SK-N-SH (cell line): ENCODE data around the gene EIF3D. TPM values are rescaled to one million over a fixed set of nuclear protein-coding genes. Genes with fewer than 3 reads are reported as not detected.

Source experiments
- CTCF ChIA-PET: fragments of 300-600, 350-600 bp; formaldehyde crosslinking; extraction: SDS; loops from one replicate; lab custom pipeline; 2021; lab: Yijun Ruan, JAX
- POLR2A ChIA-PET: fragments of 350-600 bp; sonication (Branson Sonifier 250); formaldehyde crosslinking; extraction: SDS; loops from one replicate; lab custom pipeline; 2020; ENCODE audit warnings: antibody characterized with exemption, inconsistent platforms; lab: Yijun Ruan, JAX
- DNase-seq: peaks from one replicate; pipeline ENCODE4 v3.0.0; 2012
- H2AFZ ChIP-seq: fragments of 200-600 bp; sonication (generic); 2 replicates; pipeline ENCODE4 v1.8.1; 2016; ENCODE audit warnings: antibody characterized with exemption, mild to moderate bottlenecking, low read depth
- H3F3A ChIP-seq: fragments of 200-600 bp; sonication (generic); replicated peaks from 2 replicates; pipeline ENCODE3; 2016; ENCODE audit warnings: antibody characterized with exemption, mild to moderate bottlenecking; ENCODE audit not compliant: insufficient read depth
- H3K27ac ChIP-seq, 2 experiments: fragments of 200-500 bp in 1 of 2; fragments of 200-600 bp in 1 of 2; sonication (Bioruptor generic) in 1 of 2; sonication (generic), shearing (Covaris generic) in 1 of 2; 2 replicates each; pipeline versions ENCODE4 v1.5.1 to v1.6.1; 2014 to 2016; ENCODE audit warnings: low read depth in 2 of 2, inconsistent platforms in 1 of 2, low read length in 1 of 2, mild to moderate bottlenecking in 1 of 2, mixed read lengths in 1 of 2
- H3K27me3 ChIP-seq: fragments of 200-600 bp; sonication (generic), shearing (Covaris generic); 2 replicates; pipeline ENCODE4 v1.6.1; 2016; ENCODE audit warnings: mixed run types; ENCODE audit not compliant: insufficient read depth
- H3K36me3 ChIP-seq, 2 experiments: fragments of 200-500 bp in 1 of 2; fragments of 200-600 bp in 1 of 2; sonication (Bioruptor generic) in 1 of 2; sonication (generic) in 1 of 2; replicated peaks in 1 of 2; 2 replicates each; pipeline versions ENCODE3 to v1.5.1; 2014 to 2016; ENCODE audit warnings: low read length in 1 of 2, mild to moderate bottlenecking in 1 of 2; ENCODE audit not compliant: insufficient read depth in 2 of 2, control insufficient read depth in 1 of 2
- H3K4me1 ChIP-seq, 2 experiments: fragments of 200-500 bp in 1 of 2; fragments of 200-600 bp in 1 of 2; sonication (Bioruptor generic) in 1 of 2; sonication (generic), shearing (Covaris generic) in 1 of 2; 2 replicates each; pipeline versions ENCODE4 v1.5.1 to v1.6.1; 2014 to 2016; ENCODE audit warnings: low read depth in 1 of 2, low read length in 1 of 2, mixed run types in 1 of 2; ENCODE audit not compliant: insufficient read depth in 2 of 2, control insufficient read depth in 1 of 2
- H3K4me2 ChIP-seq: fragments of 200-600 bp; sonication (generic), shearing (Covaris generic); 2 replicates; pipeline ENCODE4 v1.6.1; 2017; ENCODE audit warnings: mixed run types
- H3K4me3 ChIP-seq, 2 experiments: fragments of 200-500 bp in 1 of 2; fragments of 200-600 bp in 1 of 2; sonication (Bioruptor generic) in 1 of 2; sonication (generic), shearing (Covaris generic) in 1 of 2; 2 replicates each; pipeline versions ENCODE4 v1.5.1 to v1.8.1; 2014 to 2016; ENCODE audit warnings: low read depth in 2 of 2, inconsistent platforms in 1 of 2, low read length in 1 of 2, mild to moderate bottlenecking in 1 of 2, mixed read lengths in 1 of 2, moderate library complexity in 1 of 2
- H3K79me2 ChIP-seq: fragments of 200-600 bp; sonication (generic); 2 replicates; pipeline ENCODE4 v1.8.1; 2017; ENCODE audit warnings: mild to moderate bottlenecking; ENCODE audit not compliant: insufficient read depth
- H3K9ac ChIP-seq: fragments of 200-600 bp; sonication (generic); 2 replicates; pipeline ENCODE4 v1.6.1; 2017; ENCODE audit warnings: mixed run types
- H3K9me2 ChIP-seq: fragments of 200-600 bp; sonication (generic); 2 replicates; pipeline ENCODE4 v1.6.1; 2017; ENCODE audit warnings: mixed run types
- H3K9me3 ChIP-seq: fragments of 200-600 bp; sonication (generic); 2 replicates; pipeline ENCODE4 v1.6.1; 2017; ENCODE audit warnings: mixed run types, mild to moderate bottlenecking, moderate library complexity
- H4K20me1 ChIP-seq: fragments of 200-600 bp; sonication (generic); 2 replicates; pipeline ENCODE4 v1.6.1; 2017; ENCODE audit warnings: mild to moderate bottlenecking, mixed run types; ENCODE audit not compliant: insufficient read depth
- CHD2 ChIP-seq: fragments of 150-350 bp; IDR thresholded peaks from 2 replicates; pipeline ENCODE4 v1.6.1; 2018; ENCODE audit warnings: low read length; ENCODE audit not compliant: partially characterized antibody
- CTCF ChIP-seq: fragments of 200-600 bp; sonication (generic); IDR thresholded peaks from 2 replicates; pipeline ENCODE4 v1.6.1; 2017; ENCODE audit warnings: antibody characterized with exemption, mild to moderate bottlenecking, moderate library complexity
- FOSL2 ChIP-seq: IDR thresholded peaks from 2 replicates; pipeline ENCODE4 v1.4.0; 2012; ENCODE audit warnings: low read depth, mild to moderate bottlenecking, moderate library complexity, borderline replicate concordance
- FOXJ3 ChIP-seq: sonication (generic); formaldehyde crosslinking; IDR thresholded peaks from 2 replicates; pipeline ENCODE4 v1.5.1; 2020; ENCODE audit warnings: mild to moderate bottlenecking, missing genetic modification reagents
- FOXM1 ChIP-seq: IDR thresholded peaks from 2 replicates; pipeline ENCODE4 v1.4.0; 2012; ENCODE audit warnings: low read depth, mild to moderate bottlenecking
- GABPA ChIP-seq: IDR thresholded peaks from 2 replicates; pipeline ENCODE4 v1.4.0; 2012; ENCODE audit warnings: low read depth, mild to moderate bottlenecking
- IRF3 ChIP-seq: fragments of 150-350 bp; IDR thresholded peaks from 2 replicates; pipeline ENCODE4 v1.6.1; 2016; ENCODE audit warnings: mild to moderate bottlenecking, low read depth, low read length
- JUND ChIP-seq: IDR thresholded peaks from 2 replicates; pipeline ENCODE4 v1.4.0; 2012
- MXI1 ChIP-seq: IDR thresholded peaks from 2 replicates; pipeline ENCODE4 v1.6.1; 2012; ENCODE audit warnings: mild to moderate bottlenecking, low read depth, low read length, improper control_type of control experiment
- RAD21 ChIP-seq: IDR thresholded peaks from 2 replicates; pipeline ENCODE4 v1.6.1; 2012; ENCODE audit warnings: mild to moderate bottlenecking, low read length
- RFX5 ChIP-seq: IDR thresholded peaks from 2 replicates; pipeline ENCODE4 v1.6.1; 2012; ENCODE audit warnings: mild to moderate bottlenecking, improper control_type of control experiment, low read length
- RXRA ChIP-seq: IDR thresholded peaks from 2 replicates; pipeline ENCODE4 v1.4.0; 2012; ENCODE audit warnings: low read depth, mild to moderate bottlenecking, borderline replicate concordance
- SMC3 ChIP-seq: IDR thresholded peaks from 2 replicates; pipeline ENCODE4 v1.6.1; 2012; ENCODE audit warnings: low read depth, low read length, improper control_type of control experiment
- TAF1 ChIP-seq: IDR thresholded peaks from 2 replicates; pipeline ENCODE4 v1.6.1; 2012; ENCODE audit warnings: low read depth, mild to moderate bottlenecking, low read length, moderate library complexity, borderline replicate concordance
- TCF12 ChIP-seq: IDR thresholded peaks from 2 replicates; pipeline ENCODE4 v1.4.0; 2012
- TEAD4 ChIP-seq: IDR thresholded peaks from 2 replicates; pipeline ENCODE4 v1.4.0; 2012; ENCODE audit warnings: mild to moderate bottlenecking, borderline replicate concordance; ENCODE audit not compliant: insufficient read depth
- ZBTB33 ChIP-seq: IDR thresholded peaks from 2 replicates; pipeline ENCODE4 v1.4.0; 2012; ENCODE audit warnings: low read depth, borderline replicate concordance
- WGBS: methylation state at CpG from one replicate; pipeline ENCODE4 v1.1.6; 2017; ENCODE audit warnings: low lambda C conversion rate; 5-methylcytosine and 5-hydroxymethylcytosine counted together
- polyA plus RNA-seq, 3 experiments: library from polyadenylated mRNA; depleted of rRNA; stranded (reverse); fragments of >200 nt; gene quantifications; 2 replicates each; pipeline ENCODE4 v1.2.3, GENCODE V29; 2012

The EIF3D gene
- polyA plus RNA-seq, 1 of the 3 experiments (the other 2 are of a cell fraction): 423 TPM

- POLR2A ChIA-PET: interaction anchor here (0.9 kb wide), 1 partner anchor 20 kb away, joined by 4 read pairs; the partner anchor contains the start of gene FOXRED2
- 95% methylated on average over 13 of the region's 13 CpGs for WGBS
- H3K4me3 ChIP-seq: no peak overlapping the region
- H3K27ac ChIP-seq: no peak overlapping the region
- no peak overlapping the region for H2AFZ ChIP-seq
- no peak for TF ChIP-seq TAF1
- peak; percentile 54 for TF ChIP-seq RAD21
- TF ChIP-seq CTCF: peak; percentile 62
- TF ChIP-seq, all 33 proteins: peak for 2
- Histone ChIP-seq H3K9ac (no peak overlapping the region), H3F3A (peaks cover 13% of the 10 kb centered on the region), H3K79me2 (no peaks in the 10 kb centered on the region), H3K9me2 (no peaks in the 10 kb centered on the region), H3K4me2 (no peak overlapping the region), H3K36me3 (peaks cover 7 to 10% of the 10 kb centered on the region in 2 experiments), H3K4me1 (peaks cover 3 to 5% of the 10 kb centered on the region in 2 experiments; a peak in 2 of 4 replicates), H3K27me3 (no peaks in the 10 kb centered on the region), H3K9me3 (no peaks in the 10 kb centered on the region; the same call in 1 of the 2 replicates), H4K20me1 (no peaks in the 10 kb centered on the region)
- DNase-seq: no peak
- CTCF ChIA-PET: interaction anchor here (0.6 to 2.2 kb wide), 14 partner anchors 16 to 543 kb away, joined by 3 to 12 read pairs (median 3); partner anchors contain the start of gene FOXRED2
Observed at GRCh38 chr22:36486619-36487384, 42.2 kb downstream of the EIF3D start.

GRCh38 chr22:36481393-36482168, 47.4 kb downstream of the EIF3D start, which contains the start of gene TXN2:
TXN2 (minus strand) TSS chr22:36481640; CDS start chr22:36480837, 803 bp downstream.
- ChIA-PET CTCF (interaction anchor here (0.9 to 4.6 kb wide), 5 partner anchors 12 to 195 kb away, joined by 3 to 32 read pairs (median 7); no protein-coding TSS in a partner anchor), POLR2A (interaction anchor here (0.6 to 1.6 kb wide), 5 partner anchors 25 to 453 kb away, joined by 3 to 9 read pairs (median 3); partner anchors contain the start of genes FOXRED2 and RBFOX2)
- peak; percentile 97 for DNase-seq
- Histone ChIP-seq H3K36me3 (peaks cover 7 to 16% of the 10 kb centered on the region in 2 experiments), H3F3A (peaks cover 18% of the 10 kb centered on the region), H3K27ac (peak within 1 kb of the TSS; percentile 91 to 100), H3K4me3 (peak within 1 kb of the TSS; percentile 70 to 99), H3K9me3 (no peaks in the 10 kb centered on the region), H3K9ac (peak within 1 kb of the TSS; percentile 99), H3K27me3 (no peaks in the 10 kb centered on the region), H2AFZ (peak within 1 kb of the TSS; percentile 83), H3K79me2 (peaks cover 24% of the 10 kb centered on the region), H4K20me1 (no peaks in the 10 kb centered on the region), H3K4me1 (peaks cover 5 to 10% of the 10 kb centered on the region in 2 experiments), H3K4me2 (peak within 1 kb of the TSS; percentile 87), H3K9me2 (no peaks in the 10 kb centered on the region)
- under 1% methylated on average over 54 of the region's 62 CpGs for WGBS
- TF ChIP-seq TCF12 (no peak), RXRA (no peak), SMC3 (peak; percentile 2; the same call in 1 of the 2 replicates), JUND (no peak), IRF3 (no peak), CTCF (no peak), RFX5 (0 out of 2 replicates have a peak, but pooled peaks have one; percentile 12), FOXJ3 (CRISPR knock-in tag) (no peak), ZBTB33 (no peak), CHD2 (peak; percentile 62), GABPA (peak; percentile 86), FOXM1 (no peak), MXI1 (peak; percentile 84), FOSL2 (no peak), TEAD4 (no peak)
